Sigmoid colon (tissue), 4 donors: ENCODE measurements around the gene PRPF18.
A peak's percentile ranks its signal among the peaks of the same experiment; 100 is the strongest.

Source experiments
- CTCF ChIP-seq, 4 experiments: fragments of 450-650 bp in 3 of 4; fragments of 200-600 bp in 1 of 4; IDR thresholded peaks; one replicate each; pipeline ENCODE4 v1.5.1; 2016 to 2019; ENCODE audit warnings: antibody characterized with exemption in 4 of 4, mild to moderate bottlenecking in 3 of 4, moderate library complexity in 2 of 4
- EP300 ChIP-seq, 4 donors: sonication (generic); formaldehyde crosslinking; IDR thresholded peaks; one replicate each; pipeline ENCODE4 v1.6.1; 2017; ENCODE audit warnings: antibody characterized with exemption in 4 of 4
- POLR2A ChIP-seq, 2 donors: fragments of 450-650 bp; IDR thresholded peaks; one replicate each; pipeline ENCODE4 v1.6.1; 2016; ENCODE audit warnings: antibody characterized with exemption in 2 of 2, mild to moderate bottlenecking in 2 of 2, moderate library complexity in 2 of 2
- POLR2AphosphoS5 ChIP-seq, 4 donors: sonication (generic); formaldehyde crosslinking; IDR thresholded peaks; one replicate each; pipeline ENCODE4 v1.6.1; 2017; ENCODE audit warnings: antibody characterized with exemption in 4 of 4

- no peak for TF ChIP-seq CTCF (IDR thresholded peaks at IDR 0.05)
- no peak for TF ChIP-seq POLR2A (IDR thresholded peaks at IDR 0.05)
- TF ChIP-seq EP300 (IDR thresholded peaks at IDR 0.05), result peak; percentile 22 to 68 (median 47)
- TF ChIP-seq POLR2AphosphoS5 (IDR thresholded peaks at IDR 0.05), result peak; percentile 47 to 75 (median 69)
Measured at GRCh38 chr10:13633689-13634088, 46.9 kb downstream of the PRPF18 start.
